HepG2 (cell line): ENCODE data around the gene ERF. TPM values are rescaled to one million over a fixed set of nuclear protein-coding genes. Genes with fewer than 3 reads are reported as not detected.
A peak's percentile ranks its signal among the peaks of the same experiment; 100 is the strongest.

ENCODE experiments used
- ATF1 ChIP-seq: IDR thresholded peaks from 2 replicates; pipeline ENCODE4 v1.6.1; 2016; ENCODE audit warnings: mild to moderate bottlenecking, control low read depth
- ESRRA ChIP-seq: sonication (generic); formaldehyde crosslinking; IDR thresholded peaks from 2 replicates; pipeline ENCODE4 v1.5.1; 2020; ENCODE audit warnings: mild to moderate bottlenecking, low read depth, missing genetic modification reagents
- GPN1 ChIP-seq: sonication (generic); formaldehyde crosslinking; IDR thresholded peaks from 2 replicates; pipeline ENCODE4 v1.5.1; 2020; ENCODE audit warnings: missing genetic modification reagents, borderline replicate concordance
- KDM5B ChIP-seq: sonication (generic); formaldehyde crosslinking; IDR thresholded peaks from 2 replicates; pipeline ENCODE4 v1.4.0; 2020; ENCODE audit warnings: missing genetic modification reagents, mild to moderate bottlenecking, borderline replicate concordance
- MXI1 ChIP-seq: IDR thresholded peaks from 3 replicates; pipeline ENCODE4 v1.6.1; 2012; ENCODE audit warnings: low read depth, low read length, inconsistent platforms, borderline replicate concordance
- PAWR ChIP-seq: sonication (generic); formaldehyde crosslinking; IDR thresholded peaks from 2 replicates; pipeline ENCODE4 v1.4.0; 2020; ENCODE audit warnings: missing genetic modification reagents, mild to moderate bottlenecking, borderline replicate concordance
- PHF8 ChIP-seq: sonication (generic); formaldehyde crosslinking; IDR thresholded peaks from 2 replicates; pipeline ENCODE4 v1.5.0; 2020; ENCODE audit warnings: missing genetic modification reagents
- SMAD3 ChIP-seq: sonication (generic); formaldehyde crosslinking; IDR thresholded peaks from 2 replicates; pipeline ENCODE4 v1.4.0; 2020; ENCODE audit warnings: missing genetic modification reagents
- SP4 ChIP-seq: sonication (generic); formaldehyde crosslinking; IDR thresholded peaks from 2 replicates; pipeline ENCODE4 v1.8.1; 2023; ENCODE audit warnings: mild to moderate bottlenecking, missing genetic modification reagents
- THAP11 ChIP-seq: IDR thresholded peaks from 2 replicates; pipeline ENCODE4 v1.6.1; 2016; ENCODE audit warnings: missing biosample characterization, missing genetic modification reagents
- ZNF383 ChIP-seq: sonication (generic); formaldehyde crosslinking; IDR thresholded peaks from 2 replicates; pipeline ENCODE4 v1.4.0; 2020; ENCODE audit warnings: missing genetic modification reagents, mild to moderate bottlenecking, borderline replicate concordance
- ZNF550 ChIP-seq: sonication (generic); formaldehyde crosslinking; IDR thresholded peaks from 2 replicates; pipeline ENCODE4 v1.4.0; 2020; ENCODE audit warnings: mild to moderate bottlenecking, missing genetic modification reagents, borderline replicate concordance
- ZNF569 ChIP-seq: sonication (generic); formaldehyde crosslinking; IDR thresholded peaks from 2 replicates; pipeline ENCODE4 v1.5.0; 2020; ENCODE audit warnings: mild to moderate bottlenecking, missing genetic modification reagents, moderate library complexity, borderline replicate concordance
- polyA plus RNA-seq, 8 experiments: library from polyadenylated mRNA; depleted of rRNA in 3 of 8; stranded (reverse) in 7 of 8; unstranded in 1 of 8; fragments of >200 nt; fragmentation: Illumina TruSeq in 4 of 8; extraction: Trizol in 4 of 8; gene quantifications; 2 replicates each; pipeline versions ENCODE4 v1.2.1 to v1.2.3, GENCODE V29; 2011 to 2016; ENCODE audit warnings: low read depth in 4 of 8, missing spikeins in 1 of 8, mixed read lengths in 1 of 8; ENCODE audit not compliant: insufficient read depth in 1 of 8
- total RNA-seq, 5 experiments: library from RNA; depleted of rRNA; stranded (reverse); fragments of >200 nt; fragmentation: Illumina TruSeq; extraction: Trizol; gene quantifications; 2 replicates each; pipeline ENCODE4 v1.2.3, GENCODE V29; 2016; ENCODE audit warnings: low read depth in 1 of 5
- TF ChIP-seq, protein P1 (sequence below): sonication (generic); formaldehyde crosslinking; IDR thresholded peaks from 2 replicates; pipeline ENCODE4 v1.4.0; 2020; ENCODE audit warnings: mild to moderate bottlenecking, missing genetic modification reagents
- TF ChIP-seq, protein P2 (sequence below): IDR thresholded peaks from 2 replicates; pipeline ENCODE4 v1.6.1; 2016; ENCODE audit warnings: low read depth, missing genetic modification reagents, missing compliant biosample characterization

The ERF gene
- total and polyA plus RNA-seq, 2 of the 13 experiments (the other 11 are each of a cell fraction or from before 2014, with no cell fraction given) = 67.1 to 69.9 TPM

DNA sequence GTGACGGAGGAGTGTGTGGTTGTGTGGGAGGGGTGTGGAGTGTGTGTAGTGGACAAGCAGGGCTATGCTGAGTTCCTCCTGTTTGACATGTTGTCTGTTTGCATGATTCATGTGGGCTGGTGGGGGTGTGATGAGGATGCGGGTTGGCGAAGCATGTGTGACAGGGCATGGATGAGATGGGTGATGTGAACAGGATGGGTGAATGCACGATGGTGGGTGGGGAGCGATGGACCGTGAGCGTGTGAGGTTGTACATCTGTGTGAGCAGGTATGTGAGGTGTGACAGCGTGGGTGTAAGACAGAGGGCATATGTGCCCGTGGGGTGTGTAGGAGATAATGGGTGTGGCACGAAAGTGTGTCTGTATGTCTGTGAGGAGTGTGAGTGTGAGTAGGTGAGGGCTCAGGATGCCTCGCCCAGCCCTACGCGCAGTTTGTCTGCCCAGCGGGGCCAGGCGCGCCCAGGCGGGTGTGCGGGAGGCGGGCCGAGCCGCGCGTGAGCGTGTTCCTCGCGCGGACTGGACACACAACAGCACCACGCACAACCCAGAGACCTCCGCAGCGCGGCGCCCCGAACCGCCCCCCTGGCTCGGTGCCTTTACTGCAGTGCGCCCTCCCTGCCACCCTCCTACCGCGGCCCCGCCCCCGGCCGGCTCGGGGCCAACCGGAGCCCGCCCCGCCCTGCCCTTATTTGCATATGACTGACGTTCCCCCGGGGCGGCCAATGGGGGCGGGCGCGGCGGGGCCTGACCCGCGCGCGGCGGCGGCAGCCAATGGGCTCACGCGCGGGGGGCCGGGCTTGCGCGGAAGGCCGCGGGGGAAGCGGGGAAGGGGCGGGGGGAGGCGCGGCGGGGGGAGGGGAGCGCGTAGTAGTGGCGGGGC lies 28.5 kb upstream of the ERF start (continued):
- peak; percentile 43; the same call in 1 of the 2 replicates for TF ChIP-seq THAP11 (CRISPR knock-in tag)
- TF ChIP-seq, protein P1, sequence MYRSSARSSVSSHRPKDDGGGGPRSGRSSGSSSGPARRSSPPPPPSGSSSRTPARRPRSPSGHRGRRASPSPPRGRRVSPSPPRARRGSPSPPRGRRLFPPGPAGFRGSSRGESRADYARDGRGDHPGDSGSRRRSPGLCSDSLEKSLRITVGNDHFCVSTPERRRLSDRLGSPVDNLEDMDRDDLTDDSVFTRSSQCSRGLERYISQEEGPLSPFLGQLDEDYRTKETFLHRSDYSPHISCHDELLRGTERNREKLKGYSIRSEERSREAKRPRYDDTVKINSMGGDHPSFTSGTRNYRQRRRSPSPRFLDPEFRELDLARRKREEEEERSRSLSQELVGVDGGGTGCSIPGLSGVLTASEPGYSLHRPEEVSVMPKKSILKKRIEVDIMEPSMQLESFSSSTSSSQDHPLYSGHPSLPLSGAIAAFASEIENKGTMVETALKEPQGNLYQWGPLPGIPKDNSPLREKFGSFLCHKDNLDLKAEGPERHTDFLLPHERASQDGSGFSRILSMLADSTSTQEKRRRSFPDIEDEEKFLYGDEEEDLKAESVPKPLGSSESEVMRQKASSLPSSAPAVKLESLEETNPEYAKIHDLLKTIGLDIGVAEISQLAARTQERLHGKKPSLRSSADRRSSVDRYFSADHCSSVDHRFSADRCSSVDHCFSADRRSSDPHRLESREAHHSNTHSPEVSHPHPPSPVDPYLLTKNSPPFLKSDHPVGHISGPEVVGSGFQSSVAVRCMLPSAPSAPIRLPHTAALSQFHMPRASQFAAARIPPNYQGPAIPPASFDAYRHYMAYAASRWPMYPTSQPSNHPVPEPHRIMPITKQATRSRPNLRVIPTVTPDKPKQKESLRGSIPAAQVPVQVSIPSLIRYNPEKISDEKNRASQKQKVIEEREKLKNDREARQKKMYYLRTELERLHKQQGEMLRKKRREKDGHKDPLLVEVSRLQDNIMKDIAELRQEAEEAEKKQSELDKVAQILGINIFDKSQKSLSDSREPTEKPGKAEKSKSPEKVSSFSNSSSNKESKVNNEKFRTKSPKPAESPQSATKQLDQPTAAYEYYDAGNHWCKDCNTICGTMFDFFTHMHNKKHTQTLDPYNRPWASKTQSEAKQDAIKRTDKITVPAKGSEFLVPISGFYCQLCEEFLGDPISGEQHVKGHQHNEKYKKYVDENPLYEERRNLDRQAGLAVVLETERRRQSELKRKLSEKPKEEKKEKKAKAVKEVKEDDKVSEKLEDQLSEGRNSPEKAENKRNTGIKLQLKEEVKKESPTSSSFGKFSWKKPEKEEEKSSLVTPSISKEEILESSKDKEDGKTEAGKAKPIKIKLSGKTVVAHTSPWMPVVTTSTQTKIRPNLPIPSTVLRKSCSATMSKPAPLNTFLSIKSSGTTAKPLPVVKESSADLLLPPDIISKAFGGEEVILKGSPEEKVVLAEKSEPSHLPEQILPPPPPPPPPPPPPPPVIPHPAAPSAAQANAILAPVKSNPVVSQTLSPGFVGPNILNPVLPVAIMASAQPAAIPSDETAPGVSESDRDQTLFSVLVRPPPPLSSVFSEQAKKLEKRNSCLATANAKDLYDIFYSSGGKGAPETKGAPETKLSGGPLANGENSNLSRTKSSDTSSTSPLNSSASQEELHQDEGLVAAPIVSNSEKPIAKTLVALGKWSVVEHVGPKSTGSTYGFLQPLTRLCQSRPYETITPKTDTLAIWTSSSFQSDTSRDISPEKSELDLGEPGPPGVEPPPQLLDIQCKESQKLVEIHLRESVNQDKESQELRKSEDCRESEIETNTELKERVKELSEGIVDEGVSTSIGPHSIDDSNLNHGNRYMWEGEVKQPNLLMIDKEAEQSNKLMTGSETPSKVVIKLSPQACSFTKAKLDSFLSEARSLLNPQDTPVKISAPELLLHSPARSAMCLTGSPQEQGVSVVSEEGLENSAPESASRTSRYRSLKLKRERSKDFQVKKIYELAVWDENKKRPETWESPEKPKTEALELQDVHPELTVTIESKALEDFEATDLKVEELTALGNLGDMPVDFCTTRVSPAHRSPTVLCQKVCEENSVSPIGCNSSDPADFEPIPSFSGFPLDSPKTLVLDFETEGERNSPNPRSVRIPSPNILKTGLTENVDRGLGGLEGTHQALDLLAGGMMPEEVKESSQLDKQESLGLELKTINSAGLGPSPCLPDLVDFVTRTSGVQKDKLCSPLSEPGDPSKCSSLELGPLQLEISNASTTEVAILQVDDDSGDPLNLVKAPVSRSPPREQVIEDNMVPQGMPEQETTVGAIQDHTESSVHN (CRISPR knock-in tag) = no peak
- TF ChIP-seq PAWR (CRISPR knock-in tag) = 0 out of 2 replicates have a peak, but pooled peaks have one; percentile 52
- no peak for TF ChIP-seq SMAD3 (CRISPR knock-in tag)
- TF ChIP-seq GPN1 (CRISPR knock-in tag) = no peak
- 0 out of 2 replicates have a peak, but pooled peaks have one; percentile 54 for TF ChIP-seq ZNF383 (CRISPR knock-in tag)
- TF ChIP-seq ZNF550 (CRISPR knock-in tag) = no peak
- TF ChIP-seq, protein P2, sequence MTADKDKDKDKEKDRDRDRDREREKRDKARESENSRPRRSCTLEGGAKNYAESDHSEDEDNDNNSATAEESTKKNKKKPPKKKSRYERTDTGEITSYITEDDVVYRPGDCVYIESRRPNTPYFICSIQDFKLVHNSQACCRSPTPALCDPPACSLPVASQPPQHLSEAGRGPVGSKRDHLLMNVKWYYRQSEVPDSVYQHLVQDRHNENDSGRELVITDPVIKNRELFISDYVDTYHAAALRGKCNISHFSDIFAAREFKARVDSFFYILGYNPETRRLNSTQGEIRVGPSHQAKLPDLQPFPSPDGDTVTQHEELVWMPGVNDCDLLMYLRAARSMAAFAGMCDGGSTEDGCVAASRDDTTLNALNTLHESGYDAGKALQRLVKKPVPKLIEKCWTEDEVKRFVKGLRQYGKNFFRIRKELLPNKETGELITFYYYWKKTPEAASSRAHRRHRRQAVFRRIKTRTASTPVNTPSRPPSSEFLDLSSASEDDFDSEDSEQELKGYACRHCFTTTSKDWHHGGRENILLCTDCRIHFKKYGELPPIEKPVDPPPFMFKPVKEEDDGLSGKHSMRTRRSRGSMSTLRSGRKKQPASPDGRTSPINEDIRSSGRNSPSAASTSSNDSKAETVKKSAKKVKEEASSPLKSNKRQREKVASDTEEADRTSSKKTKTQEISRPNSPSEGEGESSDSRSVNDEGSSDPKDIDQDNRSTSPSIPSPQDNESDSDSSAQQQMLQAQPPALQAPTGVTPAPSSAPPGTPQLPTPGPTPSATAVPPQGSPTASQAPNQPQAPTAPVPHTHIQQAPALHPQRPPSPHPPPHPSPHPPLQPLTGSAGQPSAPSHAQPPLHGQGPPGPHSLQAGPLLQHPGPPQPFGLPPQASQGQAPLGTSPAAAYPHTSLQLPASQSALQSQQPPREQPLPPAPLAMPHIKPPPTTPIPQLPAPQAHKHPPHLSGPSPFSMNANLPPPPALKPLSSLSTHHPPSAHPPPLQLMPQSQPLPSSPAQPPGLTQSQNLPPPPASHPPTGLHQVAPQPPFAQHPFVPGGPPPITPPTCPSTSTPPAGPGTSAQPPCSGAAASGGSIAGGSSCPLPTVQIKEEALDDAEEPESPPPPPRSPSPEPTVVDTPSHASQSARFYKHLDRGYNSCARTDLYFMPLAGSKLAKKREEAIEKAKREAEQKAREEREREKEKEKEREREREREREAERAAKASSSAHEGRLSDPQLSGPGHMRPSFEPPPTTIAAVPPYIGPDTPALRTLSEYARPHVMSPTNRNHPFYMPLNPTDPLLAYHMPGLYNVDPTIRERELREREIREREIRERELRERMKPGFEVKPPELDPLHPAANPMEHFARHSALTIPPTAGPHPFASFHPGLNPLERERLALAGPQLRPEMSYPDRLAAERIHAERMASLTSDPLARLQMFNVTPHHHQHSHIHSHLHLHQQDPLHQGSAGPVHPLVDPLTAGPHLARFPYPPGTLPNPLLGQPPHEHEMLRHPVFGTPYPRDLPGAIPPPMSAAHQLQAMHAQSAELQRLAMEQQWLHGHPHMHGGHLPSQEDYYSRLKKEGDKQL = no peak
- TF ChIP-seq PHF8 (CRISPR knock-in tag) = peak; percentile 22; the same call in 1 of the 2 replicates
- TF ChIP-seq ZNF569 (CRISPR knock-in tag) = no peak
- peak; percentile 54; the same call in 1 of the 2 replicates for TF ChIP-seq KDM5B
- TF ChIP-seq ESRRA (CRISPR knock-in tag) = no peak
- peak; percentile 20; the same call in 1 of the 3 replicates for TF ChIP-seq MXI1
- no peak for TF ChIP-seq SP4 (CRISPR knock-in tag)
- TF ChIP-seq ATF1 (CRISPR knock-in tag) = no peak
